GM18868 (cell line): ENCODE results near the gene FAM107B.
"Not testable (repeated sequence)": the region's sequence is repeated elsewhere in the genome, so short reads cannot be mapped to it uniquely, and the experiment has no call there.

Experiments
- ATAC-seq: cut with Tn5 transposase; IDR thresholded peaks from one replicate; pipeline ENCODE4 v1.9.1; 2021; ENCODE audit warnings: mild to moderate bottlenecking, moderate library complexity; ENCODE audit not compliant: unreplicated experiment

Gene FAM107B

GRCh38 chr10:14604181-14605142 lies 170.2 kb downstream of the FAM107B start:
- peak; percentile 39 for ATAC-seq

GRCh38 chr10:14603534-14604102 lies 171.1 kb downstream of the FAM107B start:
- ATAC-seq = peak; percentile 3

- no peak for ATAC-seq
Measured at GRCh38 chr10:14602807-14603533, 171.7 kb downstream of the FAM107B start.

GRCh38 chr10:14601872-14602725 lies 172.6 kb downstream of the FAM107B start:
- peak; percentile 48 for ATAC-seq

GRCh38 chr10:14601326-14601725 lies 173.4 kb downstream of the FAM107B start:
- ATAC-seq = no peak

DNA sequence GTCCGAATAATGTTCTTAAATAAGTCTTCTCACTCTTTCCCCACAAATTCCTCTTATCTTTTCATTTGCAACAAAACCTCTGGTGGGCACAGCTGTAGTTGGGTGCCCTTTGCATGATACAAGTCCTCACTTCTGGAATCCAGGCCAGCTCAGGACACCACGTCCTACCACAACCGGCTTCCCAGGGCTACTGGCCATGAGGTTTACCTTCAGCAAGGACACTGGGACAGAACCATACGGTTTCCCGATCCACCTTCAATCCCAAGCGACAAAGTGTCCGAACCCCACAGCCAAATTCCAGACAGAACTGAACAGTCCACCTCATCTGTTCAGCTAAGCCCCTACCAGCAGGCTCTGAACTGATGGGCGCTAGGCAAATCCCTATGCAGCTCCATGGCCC lies 174.6 kb downstream of the FAM107B start:
- no peak for ATAC-seq

GRCh38 chr10:14598809-14599764 lies 175.6 kb downstream of the FAM107B start:
- ATAC-seq = no peak

GRCh38 chr10:14595526-14596182 lies 179.0 kb downstream of the FAM107B start:
- ATAC-seq = no peak

- ATAC-seq = no peak
Measured at GRCh38 chr10:14594878-14595525, 179.7 kb downstream of the FAM107B start.

- no peak for ATAC-seq
Measured at GRCh38 chr10:14593806-14594205, 180.9 kb downstream of the FAM107B start.

GRCh38 chr10:14592566-14592965 lies 182.1 kb downstream of the FAM107B start:
- ATAC-seq = no peak

- no peak for ATAC-seq
Measured at GRCh38 chr10:14592026-14592425, 182.7 kb downstream of the FAM107B start.

DNA sequence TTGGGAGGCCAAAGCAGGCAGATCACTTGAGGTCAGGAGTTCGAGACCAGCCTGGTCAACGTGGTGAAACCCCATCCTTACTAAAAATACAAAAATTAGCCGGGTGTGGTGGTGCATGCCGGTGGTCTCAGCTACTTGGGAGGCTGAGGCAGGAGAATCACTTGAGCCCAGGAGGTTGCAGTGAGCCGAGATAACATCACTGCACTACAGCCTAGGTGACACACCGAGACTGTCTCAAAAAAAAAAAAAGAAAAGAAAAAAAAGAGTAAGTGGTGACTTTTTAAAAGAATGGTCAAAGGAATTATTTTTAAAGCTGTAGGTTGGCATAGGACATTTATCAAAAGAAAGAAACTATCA lies 185.8 kb downstream of the FAM107B start:
- not testable (repeated sequence) for ATAC-seq

DNA sequence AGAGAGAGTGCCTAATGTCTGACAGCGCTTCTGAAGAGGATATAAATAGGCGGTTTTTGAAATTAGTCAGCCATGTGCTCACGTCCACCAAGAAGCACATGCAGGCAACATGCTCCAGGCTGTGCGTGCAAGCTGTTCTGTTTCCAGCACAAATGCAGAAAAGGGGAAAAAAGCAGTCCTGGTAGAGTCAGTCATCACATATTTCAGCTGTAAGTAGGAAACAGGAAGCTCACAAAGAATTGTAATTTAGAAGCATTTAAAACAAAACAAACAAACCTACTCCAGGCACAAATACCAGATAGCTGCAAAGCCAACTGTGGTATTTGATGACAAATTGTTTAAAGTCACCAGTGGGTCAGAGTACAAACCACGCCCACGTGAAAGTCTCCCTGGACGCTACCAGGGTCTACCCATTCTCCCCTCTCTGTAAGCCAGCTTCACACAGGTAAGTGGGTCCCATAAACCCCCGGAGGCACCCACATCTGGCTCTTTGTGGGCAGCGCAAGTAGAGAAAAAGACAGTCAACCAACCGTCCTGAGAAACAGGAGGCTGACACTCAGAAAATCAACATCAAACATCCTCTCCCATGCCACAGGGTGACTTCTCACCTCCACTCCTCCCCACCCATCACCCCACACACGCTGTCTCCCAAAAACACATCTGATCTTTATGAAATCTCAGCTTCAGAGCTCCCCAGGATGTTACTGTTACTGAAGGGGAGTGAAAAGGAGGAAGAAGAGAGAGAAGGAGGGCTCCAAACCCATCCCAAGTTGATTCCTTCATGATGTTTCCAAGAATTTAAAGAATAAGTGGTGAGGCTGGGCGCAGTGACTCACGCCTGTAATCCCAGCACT lies 186.4 kb downstream of the FAM107B start:
- ATAC-seq = peak; percentile 76

GRCh38 chr10:14587540-14588083 lies 187.1 kb downstream of the FAM107B start:
- no peak for ATAC-seq

GRCh38 chr10:14586901-14587300 lies 187.8 kb downstream of the FAM107B start:
- no peak for ATAC-seq
